Measurements from ENCODE around the gene GBX1. TPM values are rescaled to one million over a fixed set of nuclear protein-coding genes. Genes with fewer than 3 reads are reported as not detected.

Gene GBX1
- total RNA-seq, 1 donor from 2014 or later, result 2.1 TPM

DNA sequence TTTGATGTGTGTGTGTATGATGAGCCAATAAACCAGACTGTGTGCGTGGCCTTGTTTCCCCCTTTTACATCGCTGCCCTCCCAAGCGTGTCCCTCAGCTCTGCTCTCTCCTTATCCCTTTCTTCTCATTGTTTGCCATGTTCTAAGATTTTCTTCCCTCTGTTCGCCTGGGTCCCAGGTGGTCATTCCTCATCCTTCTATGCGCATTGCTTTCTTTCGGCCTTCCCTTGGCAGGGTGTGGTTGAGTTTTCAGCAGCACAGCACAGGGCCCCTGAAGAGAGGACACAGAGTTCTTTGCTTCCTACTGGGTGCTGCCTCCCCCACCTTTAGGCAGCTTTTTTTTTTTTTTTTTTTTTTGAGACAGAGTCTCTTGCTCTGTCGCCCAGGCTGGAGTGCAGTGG, 23.1 kb downstream of the GBX1 start:
- peaks cover 3% of the 10 kb centered on the region for H3K27me3 Mint-ChIP-seq
- TF ChIP-seq, protein P1, sequence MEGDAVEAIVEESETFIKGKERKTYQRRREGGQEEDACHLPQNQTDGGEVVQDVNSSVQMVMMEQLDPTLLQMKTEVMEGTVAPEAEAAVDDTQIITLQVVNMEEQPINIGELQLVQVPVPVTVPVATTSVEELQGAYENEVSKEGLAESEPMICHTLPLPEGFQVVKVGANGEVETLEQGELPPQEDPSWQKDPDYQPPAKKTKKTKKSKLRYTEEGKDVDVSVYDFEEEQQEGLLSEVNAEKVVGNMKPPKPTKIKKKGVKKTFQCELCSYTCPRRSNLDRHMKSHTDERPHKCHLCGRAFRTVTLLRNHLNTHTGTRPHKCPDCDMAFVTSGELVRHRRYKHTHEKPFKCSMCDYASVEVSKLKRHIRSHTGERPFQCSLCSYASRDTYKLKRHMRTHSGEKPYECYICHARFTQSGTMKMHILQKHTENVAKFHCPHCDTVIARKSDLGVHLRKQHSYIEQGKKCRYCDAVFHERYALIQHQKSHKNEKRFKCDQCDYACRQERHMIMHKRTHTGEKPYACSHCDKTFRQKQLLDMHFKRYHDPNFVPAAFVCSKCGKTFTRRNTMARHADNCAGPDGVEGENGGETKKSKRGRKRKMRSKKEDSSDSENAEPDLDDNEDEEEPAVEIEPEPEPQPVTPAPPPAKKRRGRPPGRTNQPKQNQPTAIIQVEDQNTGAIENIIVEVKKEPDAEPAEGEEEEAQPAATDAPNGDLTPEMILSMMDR (IDR thresholded peaks at IDR 0.05; ENCODE audit: unreplicated experiment), result no peak
- H3K27ac Mint-ChIP-seq, result no peak overlapping the region
- peaks cover 9% of the 10 kb centered on the region for H3K36me3 Mint-ChIP-seq (ENCODE audit: insufficient read depth)
- no peaks in the 10 kb centered on the region for H3K9me3 Mint-ChIP-seq (ENCODE audit: low read depth)
- H3K4me3 Mint-ChIP-seq (ENCODE audit: low read depth), result no peak overlapping the region
- peaks cover 30% of the 10 kb centered on the region for H3K4me1 Mint-ChIP-seq (ENCODE audit: low read depth)
- DNase-seq (ENCODE audit: low spot score, unreplicated experiment), result no peak

DNA sequence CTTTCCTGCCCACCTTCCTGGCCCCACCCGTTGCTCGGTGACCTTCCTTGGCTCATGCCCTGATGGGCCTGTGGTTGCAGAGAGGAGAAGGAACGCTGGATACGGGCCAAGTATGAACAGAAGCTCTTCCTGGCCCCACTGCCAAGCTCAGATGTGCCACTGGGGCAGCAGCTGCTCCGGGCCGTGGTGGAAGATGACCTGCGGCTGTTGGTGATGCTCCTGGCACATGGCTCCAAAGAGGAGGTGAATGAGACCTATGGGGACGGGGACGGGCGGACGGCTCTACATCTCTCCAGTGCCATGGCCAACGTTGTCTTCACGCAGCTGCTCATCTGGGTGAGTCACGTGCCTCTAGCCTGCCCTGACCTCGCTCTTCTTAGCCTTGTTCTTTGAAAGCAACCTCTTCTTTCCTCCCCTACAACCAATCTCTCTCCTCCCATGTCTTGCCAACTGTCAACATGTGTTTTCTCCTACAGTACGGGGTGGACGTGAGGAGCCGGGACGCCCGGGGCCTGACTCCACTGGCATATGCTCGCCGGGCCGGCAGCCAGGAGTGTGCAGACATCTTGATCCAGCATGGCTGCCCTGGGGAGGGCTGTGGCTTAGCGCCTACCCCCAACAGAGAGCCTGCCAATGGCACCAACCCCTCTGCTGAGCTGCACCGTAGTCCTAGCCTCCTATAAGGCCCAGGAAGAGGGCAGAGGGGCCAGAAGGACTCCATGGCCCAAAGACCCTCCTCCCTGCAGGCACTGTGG, 24.1 kb downstream of the GBX1 start:
- peaks cover 12% of the 10 kb centered on the region for H3K36me3 Mint-ChIP-seq (ENCODE audit: insufficient read depth)
- H3K27ac Mint-ChIP-seq, result no peak overlapping the region
- TF ChIP-seq, protein P1 (IDR thresholded peaks at IDR 0.05; ENCODE audit: unreplicated experiment), result no peak
- peak overlapping the region; percentile 19 for H3K4me3 Mint-ChIP-seq (ENCODE audit: low read depth)
- no peak for DNase-seq (ENCODE audit: low spot score, unreplicated experiment)
- no peaks in the 10 kb centered on the region for H3K9me3 Mint-ChIP-seq (ENCODE audit: low read depth)
- H3K4me1 Mint-ChIP-seq (ENCODE audit: low read depth), result peaks cover 35% of the 10 kb centered on the region
- no peaks in the 10 kb centered on the region for H3K27me3 Mint-ChIP-seq

DNA sequence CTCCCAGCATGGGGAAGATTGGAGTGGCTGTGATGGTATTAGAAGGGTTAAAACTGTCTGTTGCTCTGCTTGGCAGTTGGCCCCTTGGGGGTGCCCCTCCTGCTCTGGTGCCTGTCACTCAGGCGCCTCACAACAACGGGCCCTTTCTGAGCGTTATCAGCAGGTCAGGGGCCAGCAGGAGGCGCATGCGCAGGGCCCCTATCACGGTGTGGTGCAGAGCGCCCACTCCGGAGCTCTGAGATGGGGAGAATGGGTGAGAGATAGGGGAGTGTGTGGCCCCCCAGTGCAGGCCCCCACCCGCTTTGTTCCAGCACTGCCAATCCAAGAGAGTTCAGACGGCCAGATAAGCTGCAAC, 24.8 kb downstream of the GBX1 start:
- Mint-ChIP-seq H3K4me1 (ENCODE audit: low read depth) (peaks cover 35% of the 10 kb centered on the region), H3K27me3 (no peaks in the 10 kb centered on the region), H3K4me3 (ENCODE audit: low read depth) (peak overlapping the region; percentile 24), H3K9me3 (ENCODE audit: low read depth) (no peaks in the 10 kb centered on the region), H3K36me3 (ENCODE audit: insufficient read depth) (peaks cover 12% of the 10 kb centered on the region), H3K27ac (peak overlapping the region; percentile 83)
- peak; percentile 44 for DNase-seq (ENCODE audit: low spot score, unreplicated experiment)
- TF ChIP-seq, protein P1 (IDR thresholded peaks at IDR 0.05; ENCODE audit: unreplicated experiment), result peak; percentile 7

DNA sequence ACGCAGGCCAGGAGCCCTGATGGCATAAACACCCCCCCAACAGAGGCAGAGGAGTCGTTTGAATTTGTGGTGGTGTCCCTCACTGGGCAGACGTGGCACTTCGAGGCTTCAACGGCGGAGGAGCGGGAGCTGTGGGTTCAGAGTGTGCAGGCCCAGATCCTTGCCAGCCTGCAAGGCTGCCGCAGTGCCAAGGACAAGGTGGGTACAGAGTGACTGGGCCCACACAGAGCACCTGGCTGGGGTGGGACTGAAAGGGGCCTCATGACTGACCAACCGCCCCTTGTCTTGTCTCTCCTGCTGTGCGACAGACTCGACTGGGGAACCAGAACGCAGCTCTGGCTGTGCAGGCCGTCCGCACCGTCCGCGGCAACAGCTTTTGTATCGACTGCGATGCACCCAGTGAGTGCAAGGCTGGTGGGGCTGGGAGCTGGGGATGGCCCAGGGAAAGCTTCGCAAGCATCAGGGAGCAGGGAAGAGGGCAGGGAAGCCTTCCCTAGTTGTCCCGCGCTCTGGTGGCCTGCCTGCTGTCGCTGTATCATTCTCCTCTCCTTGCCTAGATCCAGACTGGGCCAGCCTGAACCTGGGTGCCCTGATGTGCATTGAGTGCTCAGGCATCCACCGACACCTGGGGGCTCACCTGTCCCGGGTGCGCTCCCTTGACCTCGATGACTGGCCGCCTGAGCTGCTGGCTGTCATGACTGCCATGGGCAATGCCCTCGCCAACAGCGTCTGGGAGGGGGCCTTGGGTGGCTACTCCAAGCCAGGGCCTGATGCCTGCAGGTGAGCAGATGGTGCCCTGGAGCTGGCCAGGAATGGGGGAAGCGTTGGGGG, 25.4 kb downstream of the GBX1 start:
- Mint-ChIP-seq H3K27ac (peak overlapping the region; percentile 83), H3K36me3 (ENCODE audit: insufficient read depth) (peaks cover 12% of the 10 kb centered on the region), H3K27me3 (no peaks in the 10 kb centered on the region), H3K9me3 (ENCODE audit: low read depth) (no peaks in the 10 kb centered on the region), H3K4me1 (ENCODE audit: low read depth) (peaks cover 35% of the 10 kb centered on the region), H3K4me3 (ENCODE audit: low read depth) (peak overlapping the region; percentile 24)
- no peak for DNase-seq (ENCODE audit: low spot score, unreplicated experiment)
- TF ChIP-seq, protein P1 (IDR thresholded peaks at IDR 0.05; ENCODE audit: unreplicated experiment), result no peak

DNA sequence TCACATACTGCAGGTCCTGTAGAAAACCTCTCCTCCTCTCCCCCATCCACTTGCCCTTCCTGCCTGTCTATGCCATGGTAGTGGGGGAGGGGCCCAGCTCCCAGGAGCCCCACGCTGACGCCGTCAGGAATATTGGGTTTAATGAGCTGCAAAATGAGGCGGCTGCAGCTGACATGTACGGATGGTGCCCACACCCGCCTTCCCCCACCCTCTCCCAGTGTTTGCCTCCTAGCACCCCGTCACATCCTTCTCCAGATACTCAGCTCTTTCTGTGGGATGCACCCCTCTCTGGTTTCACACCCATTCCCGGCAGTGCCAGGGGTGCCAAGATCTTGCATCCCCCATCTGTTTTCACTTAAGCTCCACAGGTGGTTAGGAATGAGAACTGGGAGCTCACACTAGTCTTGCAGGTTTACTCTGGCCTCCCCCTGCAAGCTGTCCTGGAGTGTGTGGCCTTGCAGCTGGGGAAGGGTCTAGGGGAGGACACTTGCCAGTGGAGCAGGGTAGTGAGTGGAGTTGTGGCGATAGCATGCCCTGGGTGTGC, 26.1 kb downstream of the GBX1 start:
- TF ChIP-seq, protein P1 (IDR thresholded peaks at IDR 0.05; ENCODE audit: unreplicated experiment), result no peak
- no peaks in the 10 kb centered on the region for H3K27me3 Mint-ChIP-seq
- H3K4me1 Mint-ChIP-seq (ENCODE audit: low read depth), result peaks cover 35% of the 10 kb centered on the region
- DNase-seq (ENCODE audit: low spot score, unreplicated experiment), result no peak
- peaks cover 16% of the 10 kb centered on the region for H3K36me3 Mint-ChIP-seq (ENCODE audit: insufficient read depth)
- no peak overlapping the region for H3K4me3 Mint-ChIP-seq (ENCODE audit: low read depth)
- H3K27ac Mint-ChIP-seq, result no peak overlapping the region
- no peaks in the 10 kb centered on the region for H3K9me3 Mint-ChIP-seq (ENCODE audit: low read depth)

Data from progenitor cell of endocrine pancreas (in vitro differentiated cells).